HFF-Myc (cell line): Measurements from ENCODE around the gene COL13A1.

Source experiments
- DNase-seq: peaks from one replicate; pipeline ENCODE4 v3.0.0-alpha.2; 2011; ENCODE audit warnings: low read depth; ENCODE audit errors: extremely low read depth
- H3K4me3 ChIP-seq: replicated peaks from 2 replicates; pipeline ENCODE4 v1.5.1; 2011; ENCODE audit warnings: low read depth, mild to moderate bottlenecking, control low read depth, low read length
- CTCF ChIP-seq: IDR thresholded peaks from 2 replicates; pipeline ENCODE4 v1.5.1; 2012; ENCODE audit warnings: mild to moderate bottlenecking, low read depth, low read length, control low read depth; ENCODE audit errors: missing control alignments

The COL13A1 gene

GRCh38 chr10:69965086-69965485 is 163.4 kb downstream of the COL13A1 start:
- no peak for DNase-seq
- H3K4me3 ChIP-seq = no peak overlapping the region
- no peak for TF ChIP-seq CTCF

DNA sequence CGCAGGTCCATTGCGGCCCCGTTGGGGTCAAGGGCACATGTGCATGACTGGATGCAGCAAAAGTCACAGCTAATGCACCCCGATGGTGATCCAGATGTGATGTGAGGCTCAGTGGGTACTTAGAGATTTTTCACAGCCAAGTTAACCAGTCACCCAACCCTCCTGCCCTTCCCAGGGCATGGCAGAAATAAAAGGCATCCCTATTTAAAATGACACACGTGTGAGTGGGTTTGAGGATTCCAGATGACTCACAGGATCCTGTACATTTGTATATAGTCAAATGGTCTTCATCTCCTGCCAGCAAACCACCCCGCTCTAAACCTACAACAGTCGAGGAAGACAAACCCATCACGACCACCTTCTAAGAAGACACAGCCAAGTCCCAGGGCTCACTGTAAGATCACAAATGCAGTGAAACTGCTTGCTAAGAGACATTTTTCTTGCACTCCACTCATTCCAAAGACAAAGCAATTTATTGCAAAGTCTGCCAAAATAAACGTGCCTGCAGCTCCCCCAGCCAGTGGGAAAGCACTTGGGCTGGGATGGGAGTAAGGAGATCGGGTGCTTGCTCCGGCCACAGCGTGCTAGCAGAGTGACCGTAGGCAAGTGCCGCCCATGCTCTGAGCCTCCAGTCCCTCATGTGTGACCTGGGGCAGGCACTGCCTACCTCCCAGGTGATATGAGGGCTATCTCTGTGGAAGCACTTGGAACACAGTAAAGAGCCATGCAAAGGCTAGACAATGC is 164.4 kb downstream of the COL13A1 start:
- no peak overlapping the region for H3K4me3 ChIP-seq
- no peak for DNase-seq
- no peak for TF ChIP-seq CTCF

GRCh38 chr10:69968830-69969229 is 167.1 kb downstream of the COL13A1 start:
- no peak for TF ChIP-seq CTCF
- no peak for DNase-seq
- no peak overlapping the region for H3K4me3 ChIP-seq

DNA sequence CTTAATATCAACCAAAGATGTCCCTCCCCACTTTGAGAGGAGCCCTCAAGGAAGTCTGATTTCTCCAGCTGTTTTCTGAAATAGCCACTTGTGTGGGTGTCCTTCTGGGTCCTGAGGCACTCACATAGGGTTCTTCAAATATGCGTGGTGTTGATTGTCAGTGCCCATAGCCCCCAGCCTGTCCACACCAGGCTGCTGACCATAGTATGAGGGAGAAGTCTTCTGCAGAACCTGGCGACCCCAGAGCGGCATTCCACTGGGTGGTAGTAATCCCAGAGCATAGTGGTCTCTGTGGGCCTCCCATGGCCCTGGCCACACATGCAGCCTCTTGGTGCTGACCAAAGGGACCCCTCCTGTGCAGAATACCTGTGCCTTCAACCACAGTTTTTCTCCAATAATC is 168.3 kb downstream of the COL13A1 start:
- no peak for TF ChIP-seq CTCF
- no peak for DNase-seq
- no peak overlapping the region for H3K4me3 ChIP-seq

DNA sequence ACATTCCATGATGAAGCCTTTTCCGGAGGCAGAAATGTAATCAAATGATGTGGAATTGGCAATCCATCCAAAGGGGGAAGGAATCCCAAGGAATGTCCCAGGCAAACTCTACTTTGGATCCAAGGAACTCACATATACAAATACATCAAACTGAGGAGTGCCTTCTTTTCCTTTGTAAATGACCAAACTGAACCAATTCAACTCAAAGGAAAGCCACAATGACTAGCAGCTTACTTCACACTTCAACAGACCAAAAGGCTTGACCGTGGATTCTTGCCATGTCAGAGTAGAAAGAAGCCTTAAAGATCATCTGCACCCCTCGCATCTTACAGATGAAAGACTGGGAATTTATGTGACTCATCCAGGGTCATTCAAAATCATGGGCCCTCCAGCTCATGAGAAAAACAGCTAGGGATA is 171.3 kb downstream of the COL13A1 start:
- DNase-seq = peak; percentile 56
- no peak for TF ChIP-seq CTCF
- H3K4me3 ChIP-seq = no peak overlapping the region

DNA sequence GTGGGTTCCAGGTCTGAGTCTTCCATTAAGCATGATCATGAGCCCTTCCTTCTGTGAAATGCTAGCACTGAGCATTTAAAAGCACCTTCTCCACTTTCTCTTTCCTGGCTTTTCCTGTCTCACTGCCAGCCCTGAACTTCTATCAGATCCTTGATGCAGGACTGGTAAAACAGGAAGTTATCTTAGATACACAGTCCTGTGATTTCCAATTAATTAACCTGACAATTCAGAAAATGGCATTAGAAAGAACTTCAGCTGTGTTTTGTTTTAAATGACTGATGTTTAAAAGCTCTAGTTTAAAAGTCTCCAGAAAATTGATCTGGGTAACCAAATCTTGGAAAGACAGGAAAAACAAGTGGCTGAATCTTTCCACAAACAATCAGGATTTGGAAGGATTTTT is 172.0 kb downstream of the COL13A1 start:
- no peak for DNase-seq
- no peak overlapping the region for H3K4me3 ChIP-seq
- no peak for TF ChIP-seq CTCF
